Breast epithelium (tissue), 4 donors: Measurements from ENCODE around the gene DNAH7. TPM values are rescaled to one million over a fixed set of nuclear protein-coding genes. Genes with fewer than 3 reads are reported as not detected.

Experiments
- DNase-seq, 2 donors: peaks; one replicate each; pipeline ENCODE4 v3.0.0-alpha.2; 2019; ENCODE audit warnings: low spot score in 2 of 2
- H3K27ac ChIP-seq, 2 donors: fragments of 200-600 bp; sonication (generic) in 1 of 2; one replicate each; pipeline ENCODE4 v1.5.1; 2016 to 2019; ENCODE audit warnings: mild to moderate bottlenecking in 1 of 2
- H3K27me3 ChIP-seq, 2 donors: fragments of 200-600 bp; sonication (generic) in 1 of 2; one replicate each; pipeline versions ENCODE4 v1.5.1 to v1.6.0; 2017 to 2019; ENCODE audit warnings: control low read depth in 1 of 2, mild to moderate bottlenecking in 1 of 2
- H3K36me3 ChIP-seq: fragments of 200-600 bp; one replicate; pipeline ENCODE4 v1.5.1; 2019
- H3K4me1 ChIP-seq, 2 donors: fragments of 200-600 bp; sonication (generic); one replicate each; pipeline ENCODE4 v1.5.1; 2016 to 2019; ENCODE audit warnings: control low read depth in 1 of 2
- H3K4me3 ChIP-seq, 3 donors: fragments of 200-600 bp; sonication (generic); 1 replicate in 2 of 3; 2 replicates in 1 of 3; pipeline ENCODE4 v1.5.1; 2016 to 2019; ENCODE audit warnings: mild to moderate bottlenecking in 3 of 3, moderate library complexity in 2 of 3
- H3K9me3 ChIP-seq, 2 donors: fragments of 200-600 bp; sonication (generic) in 1 of 2; one replicate each; pipeline ENCODE4 v1.5.1; 2016 to 2019; ENCODE audit warnings: control low read depth in 1 of 2
- POLR2A ChIP-seq: fragments of 450-650 bp; IDR thresholded peaks from one replicate; pipeline ENCODE4 v1.6.1; 2016; ENCODE audit warnings: antibody characterized with exemption, mild to moderate bottlenecking, moderate library complexity
- POLR2AphosphoS5 ChIP-seq, 3 donors: sonication (generic); formaldehyde crosslinking; IDR thresholded peaks; one replicate each; pipeline ENCODE4 v1.6.1; 2017; ENCODE audit warnings: antibody characterized with exemption in 3 of 3
- intact Hi-C: fragments of 100-400 bp; cut with DNase I; formaldehyde crosslinking; loops from one replicate; pipeline ENCODE4 v1.15.1; 2023; ENCODE audit warnings: low total_unique reads
- total RNA-seq, 3 donors: library from RNA; depleted of rRNA; stranded (reverse); fragments of >200 nt; gene quantifications; one replicate each; pipeline ENCODE4 v1.1.0, GENCODE V29; 2016
- TF ChIP-seq, protein P1 (sequence below), 3 donors: fragments of 450-650 bp; IDR thresholded peaks; one replicate each; pipeline ENCODE4 v1.5.1; 2016 to 2017; ENCODE audit warnings: antibody characterized with exemption in 3 of 3, mild to moderate bottlenecking in 3 of 3, moderate library complexity in 3 of 3

DNAH7 gene
- total RNA-seq, 3 donors from 2014 or later: 1.3 to 10.5 (median 7.2) TPM

GRCh38 chr2:195850764-195851163 is 217.9 kb downstream of the DNAH7 start:
- intact Hi-C loops: no loop called here
- TF ChIP-seq POLR2A: no peak
- TF ChIP-seq, protein P1, sequence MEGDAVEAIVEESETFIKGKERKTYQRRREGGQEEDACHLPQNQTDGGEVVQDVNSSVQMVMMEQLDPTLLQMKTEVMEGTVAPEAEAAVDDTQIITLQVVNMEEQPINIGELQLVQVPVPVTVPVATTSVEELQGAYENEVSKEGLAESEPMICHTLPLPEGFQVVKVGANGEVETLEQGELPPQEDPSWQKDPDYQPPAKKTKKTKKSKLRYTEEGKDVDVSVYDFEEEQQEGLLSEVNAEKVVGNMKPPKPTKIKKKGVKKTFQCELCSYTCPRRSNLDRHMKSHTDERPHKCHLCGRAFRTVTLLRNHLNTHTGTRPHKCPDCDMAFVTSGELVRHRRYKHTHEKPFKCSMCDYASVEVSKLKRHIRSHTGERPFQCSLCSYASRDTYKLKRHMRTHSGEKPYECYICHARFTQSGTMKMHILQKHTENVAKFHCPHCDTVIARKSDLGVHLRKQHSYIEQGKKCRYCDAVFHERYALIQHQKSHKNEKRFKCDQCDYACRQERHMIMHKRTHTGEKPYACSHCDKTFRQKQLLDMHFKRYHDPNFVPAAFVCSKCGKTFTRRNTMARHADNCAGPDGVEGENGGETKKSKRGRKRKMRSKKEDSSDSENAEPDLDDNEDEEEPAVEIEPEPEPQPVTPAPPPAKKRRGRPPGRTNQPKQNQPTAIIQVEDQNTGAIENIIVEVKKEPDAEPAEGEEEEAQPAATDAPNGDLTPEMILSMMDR (IDR thresholded peaks at IDR 0.05): no peak
- no peak for TF ChIP-seq POLR2AphosphoS5 (IDR thresholded peaks at IDR 0.05)
- Histone ChIP-seq H3K4me3 (no peak overlapping the region), H3K27ac (no peak overlapping the region), H3K27me3 (no peaks in the 10 kb centered on the region), H3K36me3 (no peaks in the 10 kb centered on the region), H3K9me3 (no peaks in the 10 kb centered on the region), H3K4me1 (no peaks in the 10 kb centered on the region)
- no peak for DNase-seq

- TF ChIP-seq, protein P1 (IDR thresholded peaks at IDR 0.05): no peak
- Histone ChIP-seq H3K4me1 (no peaks in the 10 kb centered on the region), H3K27ac (no peak overlapping the region), H3K9me3 (peaks cover 0 to 8% of the 10 kb centered on the region in 2 donors), H3K36me3 (no peaks in the 10 kb centered on the region), H3K4me3 (no peak overlapping the region), H3K27me3 (no peaks in the 10 kb centered on the region)
- no peak for DNase-seq
- intact Hi-C loops: no loop called here
These were observed 220.3 kb downstream of the DNAH7 start for GRCh38 chr2:195848119-195848899.

GRCh38 chr2:195842932-195843331 is 225.7 kb downstream of the DNAH7 start:
- intact Hi-C loops: no loop called here
- peaks cover 0 to 8% of the 10 kb centered on the region in 2 donors for H3K9me3 ChIP-seq
- no peak overlapping the region for H3K4me3 ChIP-seq
- no peaks in the 10 kb centered on the region for H3K4me1 ChIP-seq
- TF ChIP-seq POLR2A (no peak), POLR2AphosphoS5 (IDR thresholded peaks at IDR 0.05) (no peak)
- TF ChIP-seq, protein P1 (IDR thresholded peaks at IDR 0.05): no peak
- no peak overlapping the region for H3K27ac ChIP-seq
- no peak for DNase-seq
- no peaks in the 10 kb centered on the region for H3K27me3 ChIP-seq
- H3K36me3 ChIP-seq: no peaks in the 10 kb centered on the region

DNA sequence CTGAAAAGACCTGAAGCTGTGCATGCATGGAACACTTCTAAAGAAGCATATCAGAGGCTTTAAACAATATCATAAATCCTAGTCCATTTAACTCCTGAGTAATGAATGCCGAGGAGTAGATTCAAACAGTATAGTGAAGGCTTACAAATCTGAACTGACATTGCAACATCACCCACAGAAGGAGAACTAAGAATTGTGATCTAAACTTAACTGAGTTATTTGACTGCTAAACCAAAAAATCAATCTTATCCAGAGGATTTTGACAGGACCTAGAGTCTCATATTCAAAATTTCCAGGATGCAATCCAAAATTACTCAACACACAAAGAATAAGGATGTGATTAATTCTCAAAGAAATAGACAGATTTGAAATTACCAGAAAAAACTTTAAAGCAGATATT is 230.6 kb downstream of the DNAH7 start:
- TF ChIP-seq, protein P1 (IDR thresholded peaks at IDR 0.05): no peak
- no peak for TF ChIP-seq POLR2AphosphoS5 (IDR thresholded peaks at IDR 0.05)
- no peak for TF ChIP-seq POLR2A
- Histone ChIP-seq H3K27ac (no peak overlapping the region), H3K36me3 (no peaks in the 10 kb centered on the region), H3K9me3 (no peaks in the 10 kb centered on the region), H3K4me3 (no peak overlapping the region), H3K27me3 (no peaks in the 10 kb centered on the region), H3K4me1 (no peaks in the 10 kb centered on the region)
- DNase-seq: no peak
- intact Hi-C loops: no loop called here

DNA sequence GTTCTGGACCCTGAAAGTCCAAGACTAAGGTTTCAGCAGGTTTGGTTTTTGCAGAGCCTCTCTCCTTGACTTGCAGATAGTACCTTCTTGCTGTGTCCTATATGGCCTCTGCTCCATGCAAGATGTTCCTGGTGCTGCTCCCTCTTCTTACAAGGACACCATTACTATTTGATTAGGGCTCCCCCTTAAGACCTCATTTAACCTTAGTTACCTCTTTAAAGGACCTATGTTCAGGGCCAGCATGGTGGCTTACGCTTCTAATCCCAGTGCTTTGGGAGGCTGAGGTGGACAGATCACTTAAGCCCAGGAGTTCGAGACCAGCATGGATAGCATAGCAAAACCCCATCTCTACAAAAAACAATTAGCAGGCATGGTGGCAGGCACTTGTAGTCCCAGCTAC is 232.6 kb downstream of the DNAH7 start:
- DNase-seq: no peak
- H3K27me3 ChIP-seq: no peaks in the 10 kb centered on the region
- no peaks in the 10 kb centered on the region for H3K36me3 ChIP-seq
- no peaks in the 10 kb centered on the region for H3K4me1 ChIP-seq
- H3K9me3 ChIP-seq: no peaks in the 10 kb centered on the region
- intact Hi-C loops: no loop called here
- no peak overlapping the region for H3K27ac ChIP-seq
- TF ChIP-seq POLR2AphosphoS5 (IDR thresholded peaks at IDR 0.05) (no peak), POLR2A (no peak)
- TF ChIP-seq, protein P1 (IDR thresholded peaks at IDR 0.05): no peak
- H3K4me3 ChIP-seq: no peak overlapping the region
